Gastrocnemius medialis (tissue), 4 donors: ENCODE measurements around the gene HOXA6. TPM values are rescaled to one million over a fixed set of nuclear protein-coding genes. Genes with fewer than 3 reads are reported as not detected.

Experiments
- ATAC-seq, 2 donors: fragments of 150-250 bp; one replicate each; pipeline ENCODE4 v1.9.1; 2016
- DNase-seq, 2 donors: peaks; one replicate each; pipeline ENCODE4 v3.0.0-alpha.2; 2019
- H3K27ac ChIP-seq, 4 donors: fragments of 200-600 bp; sonication (generic); 1 replicate in 1 of 4; 2 replicates in 3 of 4; pipeline ENCODE4 v1.5.1; 2016 to 2018; ENCODE audit warnings: mild to moderate bottlenecking in 2 of 4, moderate library complexity in 1 of 4
- H3K27me3 ChIP-seq, 3 donors: fragments of 200-600 bp; sonication (generic) in 2 of 3; 1 replicate in 1 of 3; 2 replicates in 2 of 3; pipeline versions ENCODE4 v1.5.1 to v1.6.0; 2016 to 2019; ENCODE audit warnings: mild to moderate bottlenecking in 1 of 3, moderate library complexity in 1 of 3
- H3K36me3 ChIP-seq, 2 donors: fragments of 200-600 bp; sonication (generic) in 1 of 2; one replicate each; pipeline ENCODE4 v1.5.1; 2017 to 2018
- H3K4me1 ChIP-seq, 2 donors: fragments of 200-600 bp; sonication (generic) in 1 of 2; one replicate each; pipeline ENCODE4 v1.5.1; 2016 to 2017; ENCODE audit warnings: mild to moderate bottlenecking in 2 of 2
- H3K4me3 ChIP-seq, 4 donors: fragments of 200-600 bp; sonication (generic) in 3 of 4; 1 replicate in 1 of 4; 2 replicates in 3 of 4; pipeline ENCODE4 v1.5.1; 2016 to 2019; ENCODE audit warnings: mild to moderate bottlenecking in 2 of 4
- H3K9me3 ChIP-seq, 3 donors: fragments of 200-600 bp; sonication (generic) in 2 of 3; 1 replicate in 1 of 3; 2 replicates in 2 of 3; pipeline ENCODE4 v1.5.1; 2016 to 2019
- POLR2A ChIP-seq, 2 donors: fragments of 450-650 bp; IDR thresholded peaks; one replicate each; pipeline ENCODE4 v1.6.1; 2017; ENCODE audit warnings: antibody characterized with exemption in 2 of 2, mild to moderate bottlenecking in 2 of 2, moderate library complexity in 2 of 2
- in situ Hi-C, 4 donors: fragments of 200-750 bp; cut with MboI; loops; one replicate each; pipeline versions ENCODE4 v1.15.0 to v1.8.0; 2017; ENCODE audit warnings: low sequenced_read_pairs in 4 of 4
- intact Hi-C: fragments of 100-400 bp; cut with DNase I; formaldehyde crosslinking; loops from one replicate; pipeline ENCODE4 v1.15.1; 2023; ENCODE audit warnings: low total_unique reads
- total RNA-seq, 4 donors: library from RNA; depleted of rRNA; stranded (reverse); fragments of >200 nt; gene quantifications; one replicate each; pipeline versions ENCODE4 v1.1.0 to v1.2.3, GENCODE V29; 2016
- TF ChIP-seq, protein P1 (sequence below), 5 experiments: fragments of 450-650 bp in 3 of 5; fragments of 200-600 bp in 2 of 5; sonication (generic) in 2 of 5; IDR thresholded peaks in 4 of 5; conservative IDR thresholded peaks in 1 of 5; 1 replicate in 4 of 5; 2 replicates in 1 of 5; pipeline ENCODE4 v1.5.1; 2016 to 2019; ENCODE audit warnings: antibody characterized with exemption in 5 of 5, mild to moderate bottlenecking in 3 of 5, moderate library complexity in 3 of 5

HOXA6 gene
- total RNA-seq, 4 donors from 2014 or later = 2.6 to 5.6 (median 4.2) TPM

DNA sequence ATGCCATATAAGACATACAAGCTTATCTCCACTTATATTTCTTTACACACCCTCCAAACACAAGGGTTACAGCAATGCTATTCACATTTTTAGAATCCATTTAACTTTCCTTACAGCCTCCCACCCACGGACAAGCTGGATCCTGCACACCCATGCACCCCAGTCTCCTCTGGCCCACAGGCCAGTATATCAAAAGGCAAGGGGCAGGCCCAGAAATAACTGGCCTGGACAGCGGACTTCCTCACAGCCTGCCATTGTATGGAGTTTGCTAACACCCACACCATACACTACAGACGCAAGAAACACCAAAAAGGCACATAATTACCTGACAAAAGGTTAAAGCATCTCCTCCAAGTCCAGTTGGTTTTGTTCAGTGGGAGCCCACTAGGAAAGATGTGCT, 29.0 kb downstream of the HOXA6 start:
- intact Hi-C loops = no loop called here
- H3K27me3 ChIP-seq = no peaks in the 10 kb centered on the region
- ATAC-seq (no peak), DNase-seq (no peak)
- peak overlapping the region in 1 of 4 donors; percentile 39 for H3K4me3 ChIP-seq
- TF ChIP-seq, protein P1, sequence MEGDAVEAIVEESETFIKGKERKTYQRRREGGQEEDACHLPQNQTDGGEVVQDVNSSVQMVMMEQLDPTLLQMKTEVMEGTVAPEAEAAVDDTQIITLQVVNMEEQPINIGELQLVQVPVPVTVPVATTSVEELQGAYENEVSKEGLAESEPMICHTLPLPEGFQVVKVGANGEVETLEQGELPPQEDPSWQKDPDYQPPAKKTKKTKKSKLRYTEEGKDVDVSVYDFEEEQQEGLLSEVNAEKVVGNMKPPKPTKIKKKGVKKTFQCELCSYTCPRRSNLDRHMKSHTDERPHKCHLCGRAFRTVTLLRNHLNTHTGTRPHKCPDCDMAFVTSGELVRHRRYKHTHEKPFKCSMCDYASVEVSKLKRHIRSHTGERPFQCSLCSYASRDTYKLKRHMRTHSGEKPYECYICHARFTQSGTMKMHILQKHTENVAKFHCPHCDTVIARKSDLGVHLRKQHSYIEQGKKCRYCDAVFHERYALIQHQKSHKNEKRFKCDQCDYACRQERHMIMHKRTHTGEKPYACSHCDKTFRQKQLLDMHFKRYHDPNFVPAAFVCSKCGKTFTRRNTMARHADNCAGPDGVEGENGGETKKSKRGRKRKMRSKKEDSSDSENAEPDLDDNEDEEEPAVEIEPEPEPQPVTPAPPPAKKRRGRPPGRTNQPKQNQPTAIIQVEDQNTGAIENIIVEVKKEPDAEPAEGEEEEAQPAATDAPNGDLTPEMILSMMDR (IDR thresholded peaks at IDR 0.05 in 4 of 5, conservative IDR thresholded peaks at IDR 0.05 in 1 of 5) = no peak
- no peak for TF ChIP-seq POLR2A (IDR thresholded peaks at IDR 0.05)
- H3K9me3 ChIP-seq = no peaks in the 10 kb centered on the region
- H3K4me1 ChIP-seq = peaks cover 7 to 20% of the 10 kb centered on the region in 2 donors
- no peaks in the 10 kb centered on the region for H3K36me3 ChIP-seq
- in situ Hi-C loops = no loop called here
- H3K27ac ChIP-seq = peak overlapping the region in 3 of 4 donors; percentile 55 to 85 (median 79)

DNA sequence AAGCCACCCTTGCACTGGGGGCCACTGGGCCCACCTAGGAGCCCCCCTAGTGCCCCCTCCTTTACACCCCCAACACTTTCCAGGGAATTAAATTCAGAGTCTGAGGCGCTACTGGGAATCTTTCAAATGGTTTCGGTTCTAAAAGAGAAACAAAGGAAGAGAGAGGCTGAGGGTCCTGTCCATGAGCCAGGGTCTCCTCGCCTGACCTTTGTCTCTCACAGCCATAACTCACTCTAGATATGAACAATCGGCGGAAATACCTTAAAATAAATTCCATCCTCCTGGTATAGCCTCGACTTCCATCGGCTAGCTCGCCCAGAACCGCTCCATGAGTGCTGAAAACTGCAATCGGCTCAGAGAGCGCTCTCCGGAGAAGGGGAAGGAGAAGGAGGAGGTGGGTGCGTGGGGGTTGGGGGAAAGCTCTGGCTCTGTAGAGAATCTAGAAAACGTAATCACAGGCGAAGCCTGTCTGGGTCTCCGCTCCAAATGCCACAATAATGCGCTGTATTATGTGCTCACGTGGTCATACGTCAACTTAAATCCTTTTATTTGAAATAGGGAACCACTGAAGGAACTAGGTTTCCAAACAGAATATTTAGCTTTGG, 29.6 kb downstream of the HOXA6 start:
- no peak for TF ChIP-seq POLR2A (IDR thresholded peaks at IDR 0.05)
- TF ChIP-seq, protein P1 (IDR thresholded peaks at IDR 0.05 in 4 of 5, conservative IDR thresholded peaks at IDR 0.05 in 1 of 5) = no peak
- Histone ChIP-seq H3K36me3 (no peaks in the 10 kb centered on the region), H3K27me3 (no peaks in the 10 kb centered on the region), H3K9me3 (no peaks in the 10 kb centered on the region), H3K27ac (peak overlapping the region; percentile 46 to 85 (median 67)), H3K4me1 (peaks cover 7 to 23% of the 10 kb centered on the region in 2 donors), H3K4me3 (peak overlapping the region; percentile 12 to 39 (median 24))
- ATAC-seq = peak in 1 of 2 donors; percentile 36
- in situ Hi-C loops = no loop called here
- intact Hi-C loops = no loop called here
- DNase-seq = no peak

DNA sequence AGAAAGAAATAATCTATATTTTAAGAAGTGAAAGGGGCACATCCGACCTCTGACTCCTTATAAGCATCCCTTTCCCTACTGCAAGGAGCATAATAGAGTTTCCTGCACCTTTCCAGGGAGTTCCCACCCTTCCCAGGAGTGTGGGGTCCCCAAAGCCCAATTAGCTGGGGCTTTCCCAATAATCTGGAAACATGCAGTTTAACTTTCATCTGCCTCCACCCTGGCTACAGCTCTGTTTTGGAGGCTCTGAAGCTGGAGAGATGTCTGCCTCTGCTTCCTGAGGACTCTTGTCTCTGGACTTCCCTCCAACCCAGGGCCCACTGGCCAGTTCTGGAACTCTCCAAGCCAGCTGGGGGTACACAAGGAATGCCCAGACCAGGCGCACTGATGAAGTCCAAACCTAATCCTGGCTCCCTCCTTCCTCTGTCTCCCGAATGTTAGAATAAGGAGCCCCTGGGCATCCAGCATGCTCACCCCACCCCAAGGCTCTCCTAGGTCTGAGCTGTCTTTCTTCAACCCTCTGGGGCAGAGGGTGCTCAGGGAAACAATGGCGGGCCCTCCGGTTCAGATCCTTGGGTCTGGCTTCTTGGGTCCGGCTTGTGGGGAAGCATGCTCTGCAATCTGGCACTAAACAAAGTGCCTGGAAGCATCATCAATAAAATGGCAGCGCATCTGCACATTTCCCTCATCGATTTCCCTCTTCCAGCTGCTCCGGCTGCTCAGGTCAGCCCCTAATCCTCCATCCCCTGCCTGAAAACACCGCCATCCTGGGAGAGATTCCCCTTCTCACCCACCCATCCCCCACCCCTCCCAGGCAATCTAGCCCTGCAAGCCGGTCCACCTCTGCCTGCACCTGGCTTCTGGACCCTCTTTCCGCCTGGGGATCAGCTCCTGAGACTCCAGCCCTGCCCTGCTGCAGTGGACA, 30.4 kb downstream of the HOXA6 start:
- TF ChIP-seq POLR2A (IDR thresholded peaks at IDR 0.05) = no peak
- TF ChIP-seq, protein P1 (IDR thresholded peaks at IDR 0.05 in 4 of 5, conservative IDR thresholded peaks at IDR 0.05 in 1 of 5) = no peak
- H3K4me3 ChIP-seq = peak overlapping the region; percentile 12 to 39 (median 24)
- H3K36me3 ChIP-seq = no peaks in the 10 kb centered on the region
- no peaks in the 10 kb centered on the region for H3K27me3 ChIP-seq
- H3K4me1 ChIP-seq = peaks cover 10 to 31% of the 10 kb centered on the region in 2 donors
- no peaks in the 10 kb centered on the region for H3K9me3 ChIP-seq
- H3K27ac ChIP-seq = peak overlapping the region; percentile 46 to 85 (median 67)
- in situ Hi-C loops = no loop called here
- ATAC-seq (no peak), DNase-seq (no peak)
- intact Hi-C loops = no loop called here

DNA sequence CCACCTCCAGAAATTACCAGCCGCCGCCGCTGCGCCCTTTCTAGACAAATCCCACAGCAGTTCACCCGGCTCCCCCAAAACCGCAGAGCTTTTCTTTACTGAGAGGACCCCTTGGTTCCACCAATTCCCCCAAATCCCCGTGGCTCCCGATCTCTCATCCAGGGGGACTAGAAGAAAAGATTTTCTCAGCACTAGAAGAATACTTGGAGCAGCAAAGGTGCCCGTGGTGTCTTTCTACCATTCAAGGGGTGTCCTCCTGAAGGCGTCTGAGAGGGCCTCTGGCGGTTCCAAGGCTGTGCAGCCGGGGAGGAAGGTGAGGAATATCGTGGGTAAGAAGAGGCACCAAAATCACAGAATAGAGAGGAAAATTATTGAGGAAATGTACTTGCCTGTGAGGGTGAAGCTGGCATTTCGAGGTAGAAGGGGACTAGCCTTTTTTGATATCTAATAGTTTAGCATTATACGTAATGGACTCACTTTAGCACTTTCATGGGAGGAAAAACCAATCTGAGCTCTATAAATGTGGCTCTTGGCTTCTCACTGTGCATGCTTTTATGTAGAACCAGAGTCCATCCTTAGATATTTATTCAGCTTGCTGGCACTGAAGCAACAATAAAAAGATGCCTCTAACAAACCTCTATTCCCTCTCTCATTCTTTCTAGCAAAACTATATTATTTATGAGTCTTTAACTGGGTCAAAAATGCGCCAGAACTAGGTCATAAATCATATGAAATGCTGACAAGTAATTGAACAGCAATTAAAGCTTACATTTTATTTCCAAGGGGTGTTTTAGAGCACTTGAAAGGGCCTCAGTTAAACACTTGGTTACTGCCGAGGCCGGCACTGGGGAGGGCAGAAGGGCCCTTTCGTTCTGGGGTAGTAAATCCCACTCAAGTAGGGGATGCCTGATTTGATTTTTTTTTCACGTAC, 31.3 kb downstream of the HOXA6 start:
- H3K27me3 ChIP-seq = no peaks in the 10 kb centered on the region
- TF ChIP-seq, protein P1 (IDR thresholded peaks at IDR 0.05 in 4 of 5, conservative IDR thresholded peaks at IDR 0.05 in 1 of 5) = no peak
- no peak for TF ChIP-seq POLR2A (IDR thresholded peaks at IDR 0.05)
- H3K4me1 ChIP-seq = peaks cover 19 to 38% of the 10 kb centered on the region in 2 donors
- intact Hi-C loops (no loop called here), in situ Hi-C loops (no loop called here)
- peak overlapping the region in 3 of 4 donors; percentile 22 to 43 (median 36) for H3K4me3 ChIP-seq
- ATAC-seq = no peak
- H3K9me3 ChIP-seq = no peaks in the 10 kb centered on the region
- H3K36me3 ChIP-seq = no peaks in the 10 kb centered on the region
- H3K27ac ChIP-seq = peak overlapping the region; percentile 55 to 87 (median 82)
- DNase-seq = no peak
